OCI-LY7 (cell line): ENCODE results near the gene USP32. TPM values are rescaled to one million over a fixed set of nuclear protein-coding genes. Genes with fewer than 3 reads are reported as not detected.
"Not testable (repeated sequence)": the region's sequence is repeated elsewhere in the genome, so short reads cannot be mapped to it uniquely, and the experiment has no call there.

Source experiments
- BruUV-seq: library from RNA; stranded (reverse); fragments of 400-500 nt; replicated peaks from 2 replicates; lab custom pipeline; 2021; lab: Mats Ljungman, UMichigan
- CTCF ChIA-PET: fragments of 300-600 bp; sonication (Branson Sonifier 250); formaldehyde crosslinking; loops from one replicate; lab custom pipeline; 2022; ENCODE audit warnings: antibody characterized with exemption; ENCODE audit not compliant: unreplicated experiment; lab: Charles Lee
- POLR2A ChIA-PET: fragments of 300-600 bp; sonication (Branson Sonifier 250); formaldehyde crosslinking; loops from one replicate; lab custom pipeline; 2022; ENCODE audit warnings: antibody characterized with exemption; lab: Charles Lee
- DNase-seq: peaks from one replicate; pipeline ENCODE4 v3.0.0-alpha.2; 2015; ENCODE audit warnings: low spot score
- H2AFZ ChIP-seq: fragments of 200-600 bp; sonication (generic), shearing (Covaris generic); 2 replicates; pipeline ENCODE4 v1.6.1; 2014; ENCODE audit warnings: mild to moderate bottlenecking, antibody characterized with exemption, low read length, moderate library complexity
- H3K27ac ChIP-seq: fragments of 200-600 bp; sonication (generic); 2 replicates; pipeline ENCODE4 v1.5.1; 2014; ENCODE audit warnings: mixed run types, low read depth, mild to moderate bottlenecking, moderate library complexity, low read length, inconsistent platforms; ENCODE audit not compliant: poor library complexity, severe bottlenecking
- H3K36me3 ChIP-seq: fragments of 200-600 bp; sonication (generic); 2 replicates; pipeline ENCODE4 v1.6.1; 2014; ENCODE audit warnings: mild to moderate bottlenecking, antibody characterized with exemption, low read length, moderate library complexity, mixed read lengths; ENCODE audit not compliant: insufficient read depth
- H3K4me1 ChIP-seq: fragments of 200-600 bp; sonication (generic); 2 replicates; pipeline ENCODE4 v1.5.1; 2014; ENCODE audit warnings: mild to moderate bottlenecking, low read length; ENCODE audit not compliant: insufficient read depth, poor library complexity, severe bottlenecking
- H3K4me2 ChIP-seq: fragments of 200-600 bp; sonication (generic); 2 replicates; pipeline ENCODE4 v1.6.1; 2014; ENCODE audit warnings: mild to moderate bottlenecking, low read length
- H3K4me3 ChIP-seq: fragments of 200-600 bp; sonication (generic); 2 replicates; pipeline ENCODE4 v1.5.1; 2014; ENCODE audit warnings: mild to moderate bottlenecking, low read depth, low read length; ENCODE audit not compliant: poor library complexity, severe bottlenecking
- H3K79me2 ChIP-seq: fragments of 200-600 bp; sonication (generic); 2 replicates; pipeline ENCODE4 v1.6.1; 2016; ENCODE audit warnings: low read depth, mild to moderate bottlenecking, low read length, moderate library complexity, mixed read lengths; ENCODE audit not compliant: insufficient read depth
- H3K9me2 ChIP-seq: fragments of 200-600 bp; sonication (generic); 2 replicates; pipeline ENCODE4 v1.6.1; 2016; ENCODE audit warnings: mild to moderate bottlenecking, low read length, mixed read lengths; ENCODE audit not compliant: insufficient read depth
- H3K9me3 ChIP-seq: fragments of 200-600 bp; sonication (generic); 2 replicates; pipeline ENCODE4 v1.6.1; 2014; ENCODE audit warnings: mild to moderate bottlenecking, mixed run types, low read length, mixed read lengths
- H4K20me1 ChIP-seq: fragments of 200-600 bp; sonication (generic); 2 replicates; pipeline ENCODE4 v1.6.1; 2014; ENCODE audit warnings: mild to moderate bottlenecking, antibody characterized with exemption, low read length, moderate library complexity, mixed read lengths; ENCODE audit not compliant: insufficient read depth
- CTCF ChIP-seq: fragments of 200-600 bp; sonication (generic); conservative IDR thresholded peaks from 2 replicates; pipeline ENCODE4 v1.5.1; 2014; ENCODE audit warnings: mild to moderate bottlenecking, antibody characterized with exemption, low read length, moderate library complexity, mixed read lengths
- EZH2phosphoT487 ChIP-seq: fragments of 200-600 bp; sonication (generic); IDR thresholded peaks from 2 replicates; pipeline ENCODE4 v1.6.1; 2018; ENCODE audit warnings: low read depth, borderline replicate concordance, mild to moderate bottlenecking, mixed run types, antibody characterized with exemption, low read length, moderate library complexity, mixed read lengths
- intact Hi-C: fragments of 100-400 bp; cut with micrococcal nuclease; formaldehyde crosslinking; loops from one replicate; pipeline ENCODE4 v1.10.0; 2022; ENCODE audit not compliant: unreplicated experiment
- total RNA-seq, 2 experiments: library from RNA; depleted of rRNA in 1 of 2; stranded (reverse); fragments of >200 nt in 1 of 2; shearing (Covaris generic) in 1 of 2; gene quantifications; 2 replicates each; pipeline ENCODE4 v1.2.3, GENCODE V29; 2014 to 2022

USP32 gene
- total RNA-seq, 2 experiments from 2014 or later: 16.9 to 28.0 TPM

- H3K36me3 ChIP-seq, POLR2A ChIA-PET, BruUV-seq: not testable (repeated sequence)
Observed at GRCh38 chr17:60208302-60208701, 183.6 kb downstream of the USP32 start.

GRCh38 chr17:60205782-60206181, 186.2 kb downstream of the USP32 start:
- H3K9me2 ChIP-seq, CTCF ChIA-PET, DNase-seq, POLR2A ChIA-PET, H3K4me1 ChIP-seq, H3K9me3 ChIP-seq, H4K20me1 ChIP-seq, H2AFZ ChIP-seq, intact Hi-C loops, BruUV-seq, H3K36me3 ChIP-seq, H3K4me3 ChIP-seq, H3K4me2 ChIP-seq, H3K79me2 ChIP-seq, H3K27ac ChIP-seq: not testable (repeated sequence)

More at GRCh38 chr17:60208302-60208701, 183.6 kb downstream of the USP32 start:
- H3K79me2 ChIP-seq, H3K27ac ChIP-seq, H3K4me2 ChIP-seq, H3K4me1 ChIP-seq, H3K4me3 ChIP-seq, intact Hi-C loops, H2AFZ ChIP-seq, H4K20me1 ChIP-seq, H3K9me2 ChIP-seq, CTCF ChIA-PET, DNase-seq, H3K9me3 ChIP-seq: not testable (repeated sequence)

- H3K4me2 ChIP-seq, POLR2A ChIA-PET, CTCF ChIA-PET, H3K27ac ChIP-seq, H3K4me3 ChIP-seq, BruUV-seq, H2AFZ ChIP-seq, H4K20me1 ChIP-seq, H3K4me1 ChIP-seq, DNase-seq, H3K79me2 ChIP-seq, H3K9me2 ChIP-seq, H3K9me3 ChIP-seq, intact Hi-C loops: not testable (repeated sequence)
- H3K36me3 ChIP-seq: peaks cover 19% of the 10 kb centered on the region
Observed at GRCh38 chr17:60198630-60199029, 193.3 kb downstream of the USP32 start.

- H3K4me3 ChIP-seq, H3K4me1 ChIP-seq, H3K9me3 ChIP-seq, H3K79me2 ChIP-seq, intact Hi-C loops, H3K9me2 ChIP-seq, POLR2A ChIA-PET, H2AFZ ChIP-seq, H3K27ac ChIP-seq, CTCF ChIA-PET, H3K4me2 ChIP-seq, DNase-seq, BruUV-seq, H4K20me1 ChIP-seq: not testable (repeated sequence)
- peaks cover 38% of the 10 kb centered on the region for H3K36me3 ChIP-seq
Observed at GRCh38 chr17:60194141-60194540, 197.8 kb downstream of the USP32 start.

GRCh38 chr17:60193482-60193881, 198.5 kb downstream of the USP32 start:
- BruUV-seq: no TSS peak
- H3K4me2 ChIP-seq: no peak overlapping the region
- DNase-seq: no peak
- ChIA-PET POLR2A (no interaction called here), CTCF (no interaction called here)
- no peaks in the 10 kb centered on the region for H4K20me1 ChIP-seq
- no peak for TF ChIP-seq CTCF
- TF ChIP-seq EZH2phosphoT487: no peak
- intact Hi-C loops: no loop called here
- H3K4me3 ChIP-seq: no peak overlapping the region
- no peaks in the 10 kb centered on the region for H3K4me1 ChIP-seq
- peaks cover 44% of the 10 kb centered on the region for H3K36me3 ChIP-seq
- H3K27ac ChIP-seq: no peak overlapping the region
- no peaks in the 10 kb centered on the region for H3K79me2 ChIP-seq
- no peaks in the 10 kb centered on the region for H3K9me3 ChIP-seq
- no peaks in the 10 kb centered on the region for H3K9me2 ChIP-seq
- no peak overlapping the region for H2AFZ ChIP-seq

- H3K79me2 ChIP-seq, CTCF ChIA-PET: not testable (repeated sequence)
- POLR2A ChIA-PET: interaction anchor here (1.1 kb wide), 1 partner anchor 22 kb away, joined by 3 read pairs; no protein-coding TSS in a partner anchor
Observed at GRCh38 chr17:60193032-60193431, 198.9 kb downstream of the USP32 start.

More at GRCh38 chr17:60193032-60193431, 198.9 kb downstream of the USP32 start:
- H3K4me3 ChIP-seq, DNase-seq, H3K4me1 ChIP-seq, H3K27ac ChIP-seq, H4K20me1 ChIP-seq, intact Hi-C loops, H2AFZ ChIP-seq, BruUV-seq, H3K4me2 ChIP-seq, H3K9me2 ChIP-seq, H3K9me3 ChIP-seq: not testable (repeated sequence)
- H3K36me3 ChIP-seq: peaks cover 43% of the 10 kb centered on the region
